GM12878 (cell line): Measurements from ENCODE around the gene BTBD3. TPM values are rescaled to one million over a fixed set of nuclear protein-coding genes. Genes with fewer than 3 reads are reported as not detected.

ENCODE experiments used
- ATAC-seq: fragments of 200-7000 bp; cut with Tn5 transposase; 3 replicates; pipeline ENCODE4 v1.9.1; 2020; ENCODE audit warnings: mild to moderate bottlenecking, moderate library complexity
- BruUV-seq: library from RNA; stranded (reverse); fragments of 400-500 nt; replicated peaks from 2 replicates; lab custom pipeline; 2021; lab: Mats Ljungman, UMichigan
- CTCF ChIA-PET: fragments of 300-600 bp; sonication (Branson Sonifier 250); formaldehyde crosslinking; extraction: SDS; loops from one replicate; lab custom pipeline; 2021; ENCODE audit warnings: inconsistent platforms; lab: Yijun Ruan, JAX
- POLR2A ChIA-PET: fragments of 350-600 bp; formaldehyde crosslinking; extraction: SDS; loops from one replicate; lab custom pipeline; 2021; ENCODE audit warnings: inconsistent platforms; lab: Charles Lee
- RAD21 ChIA-PET: fragments of 300-600 bp; sonication (Branson Sonifier 250); formaldehyde crosslinking; loops from one replicate; lab custom pipeline; 2023; ENCODE audit warnings: antibody characterized with exemption; ENCODE audit not compliant: unreplicated experiment; lab: Charles Lee
- SMC1A ChIA-PET: fragments of 300-600 bp; sonication (Branson Sonifier 250); formaldehyde crosslinking; loops from one replicate; lab custom pipeline; 2023; ENCODE audit not compliant: unreplicated experiment, uncharacterized antibody; lab: Charles Lee
- DNase-seq: peaks from one replicate; pipeline ENCODE4 v3.0.0-alpha.2; 2011; ENCODE audit warnings: low read depth, low spot score
- FAIRE-seq: peaks from 3 replicates; lab custom pipeline; 2011; peaks lifted over from hg19 to GRCh38; lab: Jason Lieb, UNC
- H2AFZ ChIP-seq: 2 replicates; pipeline ENCODE4 v1.6.0; 2011; ENCODE audit warnings: low read depth, low read length, control low read depth; ENCODE audit not compliant: control insufficient read depth
- H3K27ac ChIP-seq: 2 replicates; pipeline ENCODE4 v1.5.1; 2011; ENCODE audit warnings: control low read depth; ENCODE audit not compliant: control insufficient read depth, insufficient read depth
- H3K27me3 ChIP-seq, 2 experiments: replicated peaks in 1 of 2; 2 replicates each; pipeline versions ENCODE4 v1.6.0 to v1.6.1; 2011; ENCODE audit warnings: low read length in 1 of 2; ENCODE audit not compliant: control insufficient read depth in 2 of 2, insufficient read depth in 2 of 2
- H3K36me3 ChIP-seq, 2 experiments: 2 replicates each; pipeline ENCODE4 v1.5.1; 2011; ENCODE audit warnings: low read length in 1 of 2; ENCODE audit not compliant: control insufficient read depth in 2 of 2, insufficient read depth in 2 of 2
- H3K4me1 ChIP-seq: 2 replicates; pipeline ENCODE4 v1.6.1; 2011; ENCODE audit warnings: mild to moderate bottlenecking, low read length, moderate library complexity, mixed read lengths; ENCODE audit not compliant: control insufficient read depth, insufficient read depth
- H3K4me2 ChIP-seq: 2 replicates; pipeline ENCODE4 v1.6.0; 2011; ENCODE audit warnings: control low read depth; ENCODE audit not compliant: control insufficient read depth, insufficient read depth
- H3K4me3 ChIP-seq: fragments of 200-600 bp; sonication (generic); 2 replicates; pipeline ENCODE4 v1.5.1; 2016
- H3K79me2 ChIP-seq: 2 replicates; pipeline ENCODE4 v1.6.0; 2011; ENCODE audit warnings: low read length; ENCODE audit not compliant: control insufficient read depth, insufficient read depth
- H3K9ac ChIP-seq: 2 replicates; pipeline ENCODE4 v1.8.0; 2011; ENCODE audit warnings: low read length, control low read depth, mixed read lengths; ENCODE audit not compliant: control insufficient read depth, insufficient read depth
- H3K9me3 ChIP-seq: replicated peaks from 3 replicates; pipeline ENCODE4 v1.5.1; 2011; ENCODE audit warnings: mild to moderate bottlenecking, low read length; ENCODE audit not compliant: control insufficient read depth, insufficient read depth
- H4K20me1 ChIP-seq: 2 replicates; pipeline ENCODE4 v1.6.0; 2011; ENCODE audit not compliant: control insufficient read depth, insufficient read depth
- ETV6 ChIP-seq, 2 experiments: fragments of 450-650 bp in 1 of 2; IDR thresholded peaks in 1 of 2; conservative IDR thresholded peaks in 1 of 2; 2 replicates each; pipeline ENCODE4 v1.6.1; 2014; ENCODE audit warnings: antibody characterized with exemption in 1 of 2, borderline replicate concordance in 1 of 2, low read depth in 1 of 2, mild to moderate bottlenecking in 1 of 2, moderate library complexity in 1 of 2
- LARP7 ChIP-seq: fragments of 450-650 bp; IDR thresholded peaks from 2 replicates; pipeline ENCODE4 v1.6.1; 2017; ENCODE audit warnings: mild to moderate bottlenecking
- SPI1 ChIP-seq: IDR thresholded peaks from 2 replicates; pipeline ENCODE4 v1.6.1; 2011; ENCODE audit warnings: low read depth, mild to moderate bottlenecking, low read length, moderate library complexity, borderline replicate concordance; ENCODE audit not compliant: insufficient read depth
- ZZZ3 ChIP-seq: IDR thresholded peaks from 2 replicates; pipeline ENCODE4 v1.6.1; 2011; ENCODE audit warnings: low read depth; ENCODE audit not compliant: control insufficient read depth, insufficient read length
- WGBS: methylation state at CpG from one replicate; pipeline ENCODE4 v1.1.6; 2016; ENCODE audit warnings: low lambda C conversion rate; ENCODE audit not compliant: insufficient replicate concordance, insufficient coverage; ENCODE audit errors: missing lambda C conversion rate; 5-methylcytosine and 5-hydroxymethylcytosine counted together
- in situ Hi-C: fragments of 300-500 bp; cut with MboI; formaldehyde crosslinking; loops from 9 replicates; pipeline ENCODE4 v1.14.3; 2018; ENCODE audit warnings: mixed read lengths
- intact Hi-C: fragments of 100-400 bp; cut with micrococcal nuclease; formaldehyde crosslinking; loops from one replicate; pipeline ENCODE4 v1.14.2; 2022; ENCODE audit not compliant: unreplicated experiment
- polyA plus RNA-seq, 11 experiments: library from polyadenylated mRNA; depleted of rRNA in 4 of 11; unstranded in 6 of 11; stranded (reverse) in 5 of 11; fragments of >200 nt; fragmentation: Nextera tagmentation in 4 of 11; fragmentation: Illumina TruSeq in 1 of 11; extraction: Ambion mirVana in 4 of 11; extraction: Trizol in 1 of 11; gene quantifications; 1 replicate in 1 of 11; 2 replicates in 10 of 11; pipeline versions ENCODE4 v1.2.1 to v1.2.3, GENCODE V29; 2011 to 2016; ENCODE audit warnings: inconsistent platforms in 2 of 11, missing spikeins in 2 of 11, low read depth in 1 of 11
- total RNA-seq, 4 experiments: library from RNA; depleted of rRNA in 3 of 4; stranded (reverse); fragments of >200 nt in 3 of 4; fragmentation: Illumina TruSeq in 1 of 4; extraction: Trizol in 1 of 4; gene quantifications; 2 replicates each; pipeline versions ENCODE4 v1.2.1 to v1.2.3, GENCODE V29; 2013 to 2021

Gene BTBD3
- total and polyA plus RNA-seq, 10 of the 15 experiments (the other 5 are each of a cell fraction or from before 2014, with no cell fraction given): 0.02 to 12.8 (median 0.23) TPM

DNA sequence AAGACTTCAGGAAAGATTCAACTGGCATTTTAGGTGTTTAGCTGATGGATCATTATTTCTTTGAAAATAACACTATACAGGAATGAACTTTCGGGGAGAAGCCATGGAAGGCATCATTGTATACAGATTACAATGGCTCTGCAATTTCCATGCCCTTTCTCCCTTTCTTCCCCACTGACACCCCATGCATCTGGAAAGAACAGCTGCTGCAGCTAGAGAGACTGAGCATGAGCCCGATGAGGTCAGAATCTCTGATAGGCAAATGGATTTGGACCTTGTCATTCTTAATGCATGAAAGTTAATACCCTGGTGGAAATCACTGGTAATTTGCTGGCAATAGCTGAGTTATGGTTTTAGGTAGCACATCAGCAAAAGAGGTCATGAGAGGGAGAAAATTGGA, 54.8 kb downstream of the BTBD3 start:
- no TSS peak for BruUV-seq
- no peaks in the 10 kb centered on the region for H3K4me1 ChIP-seq
- H3K4me2 ChIP-seq: no peak overlapping the region
- ATAC-seq: no peak
- H3K4me3 ChIP-seq: no peak overlapping the region
- H3K9ac ChIP-seq: no peak overlapping the region
- H2AFZ ChIP-seq: no peak overlapping the region
- H3K27me3 ChIP-seq: no peaks in the 10 kb centered on the region
- intact Hi-C loops: no loop called here
- no peaks in the 10 kb centered on the region; the same call in 2 of the 3 replicates for H3K9me3 ChIP-seq
- SMC1A ChIA-PET: interaction anchor here (1.0 to 1.4 kb wide), 3 partner anchors 15 to 60 kb away, joined by 3 to 4 read pairs (median 4); no protein-coding TSS in a partner anchor
- no peak for TF ChIP-seq SPI1
- TF ChIP-seq LARP7: no peak
- no peak for TF ChIP-seq ETV6 (conservative IDR thresholded peaks at IDR 0.05 in 1 of 2, IDR thresholded peaks at IDR 0.05 in 1 of 2; ENCODE audit: borderline replicate concordance in 1 of 2, low read depth in 1 of 2)
- no peak for TF ChIP-seq ZZZ3
- TF ChIP-seq, all 136 proteins: peak for 0
- ChIA-PET POLR2A (no interaction called here), CTCF (interaction anchor here (0.7 to 1.4 kb wide), 3 partner anchors 39 to 54 kb away, joined by 3 read pairs; no protein-coding TSS in a partner anchor), RAD21 (no interaction called here)
- 26% methylated on average over 2 of the region's 2 CpGs for WGBS
- in situ Hi-C loops: no loop called here
- H3K79me2 ChIP-seq: no peaks in the 10 kb centered on the region
- FAIRE-seq (no peak), DNase-seq (no peak)
- no peaks in the 10 kb centered on the region for H3K36me3 ChIP-seq
- no peak overlapping the region for H3K27ac ChIP-seq
- no peaks in the 10 kb centered on the region for H4K20me1 ChIP-seq
